GM21737 (cell line): ENCODE data around the gene FAR1.

Source experiments
- ATAC-seq: cut with Tn5 transposase; IDR thresholded peaks from one replicate; pipeline ENCODE4 v1.9.1; 2021; ENCODE audit warnings: mild to moderate bottlenecking, moderate library complexity; ENCODE audit not compliant: unreplicated experiment

Gene FAR1

GRCh38 chr11:13775471-13775870 is 107.0 kb downstream of the FAR1 start:
- ATAC-seq, result no peak

- no peak for ATAC-seq
Measured at GRCh38 chr11:13776134-13776815, 107.8 kb downstream of the FAR1 start.

- no peak for ATAC-seq
Measured at GRCh38 chr11:13777341-13777985, 109.0 kb downstream of the FAR1 start.

- ATAC-seq, result no peak
Measured at GRCh38 chr11:13778345-13778744, 109.9 kb downstream of the FAR1 start.

- ATAC-seq, result no peak
Measured at GRCh38 chr11:13781153-13781552, 112.7 kb downstream of the FAR1 start.
